ENCODE measurements around the gene UBR4.

The UBR4 gene

DNA sequence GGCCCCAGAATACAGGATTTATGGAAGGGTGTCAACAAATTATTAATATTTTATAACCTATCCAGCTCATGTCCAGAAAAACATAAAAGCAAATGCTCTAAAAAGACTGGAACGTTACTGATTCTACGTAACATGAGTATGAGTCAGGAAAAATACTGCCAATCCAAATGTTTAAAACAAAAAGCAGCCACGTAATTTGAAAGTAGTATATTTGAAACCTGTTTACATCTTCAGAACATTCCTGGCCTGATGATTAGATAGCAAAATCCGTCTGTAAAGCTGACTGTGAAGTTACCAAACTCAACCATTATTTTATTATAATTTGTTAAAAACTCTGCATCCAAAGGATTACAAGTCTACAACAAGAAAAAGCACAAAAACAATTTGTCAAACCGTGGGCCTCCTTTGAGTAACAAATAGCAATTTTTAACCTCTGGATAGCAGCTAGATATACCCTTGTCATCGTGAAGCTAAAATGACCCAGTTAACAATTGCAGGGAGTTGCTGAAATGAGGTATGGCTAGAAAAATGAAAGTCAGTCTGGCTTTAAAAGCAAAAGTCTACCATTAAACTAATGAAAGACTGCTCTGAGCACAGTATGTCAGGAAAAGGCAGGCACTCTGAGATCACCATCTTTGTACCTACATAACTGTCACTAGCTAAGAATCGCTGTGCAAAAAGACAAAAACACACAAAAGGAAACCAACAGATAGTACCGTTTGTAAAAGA, 1.2 kb downstream of the UBR4 start:
- no peak for DNase-seq
- no peaks in the 10 kb centered on the region for H3K27me3 Mint-ChIP-seq
- peaks cover 74% of the 10 kb centered on the region for H3K4me1 Mint-ChIP-seq (ENCODE audit: low read depth)
- peak overlapping the region; percentile 93 for H3K4me3 Mint-ChIP-seq
- H3K27ac Mint-ChIP-seq, result peak overlapping the region; percentile 98
- peaks cover 76% of the 10 kb centered on the region for H3K36me3 Mint-ChIP-seq (ENCODE audit: low read depth)
- H3K9me3 Mint-ChIP-seq, result no peaks in the 10 kb centered on the region

DNA sequence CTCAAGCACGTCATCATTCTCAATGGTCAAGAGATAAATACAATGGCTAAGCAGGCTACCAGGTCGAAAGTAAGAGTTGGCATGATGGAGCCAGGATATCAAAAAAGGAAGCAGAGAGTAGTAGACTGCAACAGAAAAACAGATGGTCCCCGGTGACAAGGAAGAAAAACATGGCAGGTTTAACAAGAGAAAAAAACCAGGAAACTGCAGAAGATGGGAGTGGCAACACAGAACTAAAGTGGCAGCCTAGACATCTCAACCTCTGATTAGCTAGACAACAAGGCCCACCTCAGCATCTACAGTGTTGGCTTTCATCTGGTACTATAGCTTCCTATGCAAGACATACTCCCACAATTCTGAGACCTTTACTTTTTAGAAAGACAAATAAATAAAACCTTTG, 3.1 kb downstream of the UBR4 start:
- no peak overlapping the region for H3K4me3 Mint-ChIP-seq
- H3K36me3 Mint-ChIP-seq (ENCODE audit: low read depth), result peaks cover 74% of the 10 kb centered on the region

DNA sequence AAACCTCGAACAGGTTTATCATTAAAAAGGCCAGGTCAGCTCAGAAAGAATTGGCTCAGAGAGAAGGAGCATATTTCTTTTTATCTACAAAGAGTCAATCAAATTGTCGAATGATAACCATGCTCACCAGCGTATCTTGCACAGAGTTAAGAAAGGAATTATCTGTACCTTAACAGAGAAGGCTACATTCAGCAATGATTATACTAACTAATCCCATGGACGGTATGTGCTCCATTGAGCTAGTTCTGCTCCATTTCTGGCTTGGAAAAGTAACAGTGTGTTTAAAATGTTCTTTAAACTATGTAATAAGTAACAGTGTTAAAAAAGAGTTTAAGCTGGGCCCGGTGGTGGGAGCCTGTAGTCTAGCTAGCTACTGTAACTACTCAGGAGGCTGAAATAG, 4.2 kb downstream of the UBR4 start:
- peak overlapping the region; percentile 19 for H3K4me3 Mint-ChIP-seq
- peaks cover 71% of the 10 kb centered on the region for H3K4me1 Mint-ChIP-seq (ENCODE audit: low read depth)
- H3K27me3 Mint-ChIP-seq, result no peaks in the 10 kb centered on the region
- no peak for DNase-seq
- peak overlapping the region; percentile 80 for H3K27ac Mint-ChIP-seq
- H3K36me3 Mint-ChIP-seq (ENCODE audit: low read depth), result peaks cover 75% of the 10 kb centered on the region
- no peaks in the 10 kb centered on the region for H3K9me3 Mint-ChIP-seq

More for the DNA sequence above, 3.1 kb downstream of the UBR4 start:
- H3K9me3 Mint-ChIP-seq, result no peaks in the 10 kb centered on the region
- H3K27me3 Mint-ChIP-seq, result no peaks in the 10 kb centered on the region
- H3K4me1 Mint-ChIP-seq (ENCODE audit: low read depth), result peaks cover 72% of the 10 kb centered on the region
- no peak for DNase-seq
- peak overlapping the region; percentile 57 for H3K27ac Mint-ChIP-seq

DNA sequence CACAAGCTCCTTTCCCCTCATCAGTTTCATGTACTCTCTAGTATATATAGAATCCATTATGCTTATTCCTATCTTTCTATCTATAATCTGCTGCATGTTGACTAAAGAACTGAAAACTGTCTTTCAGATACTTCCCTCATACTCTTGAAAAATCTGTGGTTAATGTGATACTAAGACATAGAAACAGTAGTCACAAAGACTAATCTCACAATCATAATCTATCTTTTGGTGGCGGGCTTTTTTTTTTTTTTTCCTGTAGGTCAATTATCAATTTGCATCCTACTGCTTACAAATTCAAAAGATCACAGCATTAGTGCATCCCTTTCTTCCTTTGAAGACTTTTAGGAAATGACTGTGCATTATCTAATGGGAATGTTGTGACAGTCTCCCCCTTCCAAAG, 4.7 kb downstream of the UBR4 start:
- no peaks in the 10 kb centered on the region for H3K27me3 Mint-ChIP-seq
- H3K4me3 Mint-ChIP-seq, result peak overlapping the region; percentile 19
- DNase-seq, result no peak
- H3K9me3 Mint-ChIP-seq, result no peaks in the 10 kb centered on the region
- peaks cover 74% of the 10 kb centered on the region for H3K36me3 Mint-ChIP-seq (ENCODE audit: low read depth)
- peaks cover 70% of the 10 kb centered on the region for H3K4me1 Mint-ChIP-seq (ENCODE audit: low read depth)
- peak overlapping the region; percentile 80 for H3K27ac Mint-ChIP-seq

DNA sequence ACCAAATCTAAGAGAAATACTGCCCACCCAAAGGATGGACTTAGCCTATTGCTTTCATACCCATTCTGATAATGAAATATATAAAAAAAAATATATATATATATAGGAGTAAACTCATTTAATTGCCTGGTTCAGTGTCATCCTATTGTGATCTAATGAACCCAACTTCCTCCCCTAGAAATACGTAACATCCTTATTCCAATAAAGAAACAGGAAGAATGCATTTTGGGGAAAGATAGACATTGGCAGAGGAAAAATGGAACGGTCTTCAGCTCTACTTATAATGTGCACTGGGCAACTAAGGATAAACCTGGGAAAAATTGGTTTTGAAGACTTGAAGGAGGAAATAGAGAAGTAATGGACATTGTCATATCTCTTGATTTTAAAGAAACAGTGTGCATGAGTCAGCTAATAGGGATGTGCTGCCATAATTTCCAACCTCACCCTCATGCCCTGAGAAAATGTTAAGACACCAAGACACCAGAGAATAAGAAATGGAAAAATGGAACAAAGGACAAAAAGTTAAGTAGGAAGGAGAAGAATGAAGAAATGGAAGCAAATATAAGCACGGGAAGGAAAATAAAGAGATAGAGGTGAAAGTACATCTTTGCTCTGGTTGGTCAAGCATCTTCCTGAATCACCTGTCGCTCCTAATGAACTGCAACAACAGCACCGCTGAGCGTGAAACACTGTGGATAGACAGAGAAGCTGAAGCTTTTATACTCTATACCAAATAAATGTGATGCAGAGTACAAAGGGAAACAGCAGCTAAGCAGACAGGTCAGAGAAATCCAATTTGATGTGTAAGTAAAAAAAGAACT, 5.4 kb downstream of the UBR4 start:
- peak overlapping the region; percentile 80 for H3K27ac Mint-ChIP-seq
- DNase-seq, result no peak

DNA sequence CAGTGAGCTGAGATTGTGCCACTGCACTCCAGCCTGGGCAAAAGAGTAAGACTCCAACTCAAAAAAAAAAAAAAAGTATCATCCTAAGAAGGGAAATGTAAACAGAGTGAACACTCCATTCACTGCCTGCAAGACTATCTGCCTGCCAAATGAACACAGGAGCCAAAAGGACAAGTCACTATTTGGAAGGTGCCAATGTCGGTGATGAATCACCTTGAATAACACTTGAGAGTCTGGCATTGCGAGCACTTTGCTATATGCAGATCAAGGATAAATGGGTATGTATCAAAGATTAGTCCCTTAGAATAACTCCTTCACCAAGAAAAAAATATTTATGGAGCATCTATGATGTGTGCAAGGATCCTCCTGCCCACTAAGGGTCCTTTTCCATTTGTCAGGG, 6.6 kb downstream of the UBR4 start:
- H3K4me1 Mint-ChIP-seq (ENCODE audit: low read depth), result peaks cover 66% of the 10 kb centered on the region
- no peak for DNase-seq
- H3K36me3 Mint-ChIP-seq (ENCODE audit: low read depth), result peaks cover 78% of the 10 kb centered on the region
- no peaks in the 10 kb centered on the region for H3K9me3 Mint-ChIP-seq
- H3K4me3 Mint-ChIP-seq, result no peak overlapping the region
- H3K27ac Mint-ChIP-seq, result peak overlapping the region; percentile 33
- H3K27me3 Mint-ChIP-seq, result no peaks in the 10 kb centered on the region

More for the DNA sequence above, 5.4 kb downstream of the UBR4 start:
- Mint-ChIP-seq H3K36me3 (ENCODE audit: low read depth) (peaks cover 77% of the 10 kb centered on the region), H3K4me1 (ENCODE audit: low read depth) (peaks cover 70% of the 10 kb centered on the region), H3K4me3 (no peak overlapping the region), H3K9me3 (no peaks in the 10 kb centered on the region), H3K27me3 (no peaks in the 10 kb centered on the region)

DNA sequence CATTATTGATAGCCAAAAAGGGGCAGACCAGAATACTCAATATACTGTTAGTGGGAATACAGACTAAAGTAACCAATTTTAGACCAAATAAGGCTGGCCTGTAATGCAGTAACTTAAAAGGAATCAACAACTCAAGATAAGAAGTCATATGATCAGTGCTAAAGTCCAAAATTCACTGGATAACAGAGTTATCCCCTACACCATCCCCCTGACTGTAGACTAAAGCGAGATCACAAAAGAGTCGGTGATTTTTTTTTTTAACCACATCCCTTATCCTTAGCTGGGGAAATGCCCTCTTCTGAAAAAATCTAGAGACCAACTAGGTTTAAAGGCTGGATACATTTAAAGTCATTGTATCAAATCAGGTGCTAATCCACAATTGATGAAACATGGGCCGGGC, 7.7 kb downstream of the UBR4 start:
- Mint-ChIP-seq H3K9me3 (no peaks in the 10 kb centered on the region), H3K27ac (peak overlapping the region; percentile 13), H3K4me1 (ENCODE audit: low read depth) (peaks cover 57% of the 10 kb centered on the region), H3K27me3 (no peaks in the 10 kb centered on the region), H3K36me3 (ENCODE audit: low read depth) (peaks cover 79% of the 10 kb centered on the region), H3K4me3 (no peak overlapping the region)
- DNase-seq, result no peak

DNA sequence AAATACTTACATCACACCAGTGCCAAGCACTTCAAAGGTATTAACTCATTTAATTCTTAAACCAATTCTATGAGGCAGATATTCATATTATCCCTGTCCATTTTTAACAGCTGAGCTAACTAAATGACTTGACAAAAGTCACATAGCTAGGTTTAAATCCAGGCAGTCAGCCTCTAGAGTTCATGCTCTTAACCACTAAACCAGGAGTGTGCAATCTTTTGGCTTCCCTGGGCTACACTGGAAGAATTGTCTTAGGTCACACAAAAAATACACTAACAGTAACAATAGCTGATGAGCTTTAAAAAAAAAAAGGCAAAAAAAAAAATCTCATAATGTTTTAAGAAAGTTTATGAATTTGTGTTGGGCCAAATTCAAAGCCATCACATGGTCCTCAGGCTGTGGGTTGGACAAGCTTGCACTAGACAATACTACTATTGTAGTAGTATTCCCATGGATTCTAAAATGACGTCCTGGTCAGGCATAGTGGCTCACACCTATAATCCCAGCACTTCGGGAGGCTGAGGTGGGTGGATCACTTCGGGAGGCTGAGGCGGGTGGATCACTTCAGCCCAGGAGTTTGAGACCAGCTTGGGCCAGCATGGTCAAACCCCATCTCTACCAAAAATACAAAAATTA, 10.0 kb downstream of the UBR4 start:
- H3K36me3 Mint-ChIP-seq (ENCODE audit: low read depth), result peaks cover 91% of the 10 kb centered on the region
- no peak overlapping the region for H3K4me3 Mint-ChIP-seq
- peak overlapping the region; percentile 23 for H3K27ac Mint-ChIP-seq
- peaks cover 37% of the 10 kb centered on the region for H3K4me1 Mint-ChIP-seq (ENCODE audit: low read depth)
- no peak for DNase-seq
- no peaks in the 10 kb centered on the region for H3K9me3 Mint-ChIP-seq
- no peaks in the 10 kb centered on the region for H3K27me3 Mint-ChIP-seq

DNA sequence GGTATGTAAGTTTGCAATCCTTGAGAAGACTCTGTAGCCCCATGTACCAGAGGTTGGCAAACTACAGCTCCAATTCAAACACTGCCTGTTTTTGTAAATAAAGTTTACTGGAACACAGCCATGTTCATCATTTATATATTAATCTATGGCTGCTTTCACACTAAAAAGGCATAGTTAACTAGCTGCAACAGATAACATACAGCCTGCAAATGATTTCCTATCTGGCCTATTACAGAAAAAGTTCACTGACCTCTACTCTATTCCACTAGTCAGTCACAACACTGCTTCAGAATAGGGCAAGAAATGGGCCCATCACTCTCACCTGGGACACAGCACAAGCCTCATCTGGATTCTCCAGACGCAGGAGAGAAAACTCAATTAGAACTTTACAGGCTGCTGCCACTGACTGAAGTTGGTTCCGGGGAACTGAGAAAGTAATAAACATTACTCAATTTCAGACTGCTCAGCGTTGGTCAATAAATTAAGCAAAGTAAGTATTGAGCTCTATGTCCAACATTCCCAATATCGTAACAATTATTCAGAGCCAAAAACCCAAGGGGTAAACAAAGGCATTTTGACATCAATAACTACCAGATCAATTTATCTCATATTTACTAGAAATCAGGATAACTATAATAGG, 10.6 kb downstream of the UBR4 start:
- no peak overlapping the region for H3K27ac Mint-ChIP-seq
- no peak overlapping the region for H3K4me3 Mint-ChIP-seq
- peaks cover 30% of the 10 kb centered on the region for H3K4me1 Mint-ChIP-seq (ENCODE audit: low read depth)
- no peaks in the 10 kb centered on the region for H3K27me3 Mint-ChIP-seq
- peaks cover 85% of the 10 kb centered on the region for H3K36me3 Mint-ChIP-seq (ENCODE audit: low read depth)
- no peak for DNase-seq
- no peaks in the 10 kb centered on the region for H3K9me3 Mint-ChIP-seq

DNA sequence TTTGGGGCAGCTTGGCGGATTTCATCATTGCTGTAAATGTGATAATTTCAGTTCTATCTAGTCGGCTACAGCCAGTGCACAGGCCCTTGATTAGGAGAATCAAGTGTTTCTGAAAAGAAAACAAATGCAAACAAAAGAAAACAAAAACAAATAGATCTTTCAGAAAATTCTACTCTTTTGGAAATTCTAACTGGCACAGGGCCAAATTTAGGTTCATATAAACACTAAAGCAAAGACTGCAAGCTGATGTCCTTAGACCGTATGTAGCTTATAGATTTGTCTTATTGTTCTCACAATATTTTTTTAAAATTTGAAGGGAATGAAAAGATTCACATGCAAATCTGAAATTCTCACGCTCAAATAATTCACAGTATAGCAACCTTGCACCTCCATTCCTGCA, 11.2 kb downstream of the UBR4 start:
- Mint-ChIP-seq H3K4me3 (no peak overlapping the region), H3K4me1 (ENCODE audit: low read depth) (peaks cover 25% of the 10 kb centered on the region), H3K27ac (peak overlapping the region; percentile 28), H3K36me3 (ENCODE audit: low read depth) (peaks cover 87% of the 10 kb centered on the region), H3K27me3 (no peaks in the 10 kb centered on the region), H3K9me3 (no peaks in the 10 kb centered on the region)
- DNase-seq, result no peak

DNA sequence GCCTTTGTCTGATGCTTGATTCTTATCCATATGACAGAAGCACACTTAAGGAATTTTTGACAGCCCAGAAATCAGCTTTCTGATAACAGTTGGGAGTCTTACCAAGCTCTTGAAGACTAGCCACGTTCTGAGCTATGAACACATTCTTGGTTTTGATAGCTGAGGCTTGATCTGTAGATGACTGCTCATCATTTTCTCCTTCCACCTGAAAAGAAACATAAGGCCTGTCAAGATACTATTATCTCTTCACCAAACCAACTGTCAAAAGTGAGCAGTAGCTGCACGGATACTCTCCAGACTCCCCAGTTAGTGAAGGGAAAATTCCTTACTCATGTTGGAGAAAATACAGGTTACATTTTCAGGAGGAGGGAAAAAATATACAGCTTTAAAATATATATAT, 12.2 kb downstream of the UBR4 start:
- no peaks in the 10 kb centered on the region for H3K27me3 Mint-ChIP-seq
- no peaks in the 10 kb centered on the region for H3K9me3 Mint-ChIP-seq
- peaks cover 89% of the 10 kb centered on the region for H3K36me3 Mint-ChIP-seq (ENCODE audit: low read depth)
- H3K4me3 Mint-ChIP-seq, result no peak overlapping the region
- no peak for DNase-seq
- no peak overlapping the region for H3K27ac Mint-ChIP-seq
- peaks cover 22% of the 10 kb centered on the region for H3K4me1 Mint-ChIP-seq (ENCODE audit: low read depth)

DNA sequence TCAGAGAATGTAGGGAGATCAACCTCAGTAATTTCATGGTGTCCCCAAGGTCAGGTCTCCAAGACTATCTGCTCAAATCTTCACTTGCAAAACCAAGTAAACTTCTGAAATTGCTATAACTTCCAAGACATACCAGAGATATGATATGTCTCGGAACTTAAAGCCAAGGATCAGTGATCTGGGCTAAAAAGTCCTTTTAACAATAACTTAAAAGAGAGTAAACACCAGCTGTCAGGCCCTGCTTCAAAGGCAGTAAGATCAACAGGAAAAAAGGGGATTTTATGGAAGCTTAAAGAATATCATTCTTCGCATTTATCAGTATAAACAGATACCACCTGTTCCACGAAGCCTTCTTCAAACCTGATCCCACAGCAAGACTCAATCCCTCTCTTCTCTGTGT, 13.7 kb downstream of the UBR4 start:
- H3K36me3 Mint-ChIP-seq (ENCODE audit: low read depth), result peaks cover 89% of the 10 kb centered on the region
- no peak overlapping the region for H3K27ac Mint-ChIP-seq

DNA sequence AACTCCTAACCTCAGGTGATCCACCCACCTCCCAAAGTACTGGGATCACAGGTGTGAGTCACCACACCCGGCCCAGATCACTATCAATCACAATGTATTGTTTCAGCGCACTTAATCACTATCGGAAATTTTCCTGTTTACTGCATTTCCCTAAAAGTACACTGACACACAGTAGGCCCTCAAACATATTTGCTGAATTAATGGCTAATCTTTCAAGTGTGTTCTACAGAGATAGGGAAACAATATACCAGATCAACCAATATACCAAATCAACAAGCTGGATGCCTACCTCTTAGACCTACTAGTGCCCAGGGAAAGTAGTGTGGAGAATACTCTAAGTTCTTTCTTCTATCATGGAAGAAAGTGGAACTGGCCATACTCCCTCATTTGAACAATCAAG, 17.1 kb downstream of the UBR4 start:
- no peaks in the 10 kb centered on the region for H3K9me3 Mint-ChIP-seq
- H3K27ac Mint-ChIP-seq, result peak overlapping the region; percentile 48
- no peak overlapping the region for H3K4me3 Mint-ChIP-seq
- no peak for DNase-seq
- peaks cover 13% of the 10 kb centered on the region for H3K4me1 Mint-ChIP-seq (ENCODE audit: low read depth)
- H3K27me3 Mint-ChIP-seq, result no peaks in the 10 kb centered on the region
- H3K36me3 Mint-ChIP-seq (ENCODE audit: low read depth), result peaks cover 88% of the 10 kb centered on the region

More for the DNA sequence above, 13.7 kb downstream of the UBR4 start:
- no peak for DNase-seq
- H3K9me3 Mint-ChIP-seq, result no peaks in the 10 kb centered on the region
- H3K27me3 Mint-ChIP-seq, result no peaks in the 10 kb centered on the region
- H3K4me1 Mint-ChIP-seq (ENCODE audit: low read depth), result peaks cover 7% of the 10 kb centered on the region
- no peak overlapping the region for H3K4me3 Mint-ChIP-seq

DNA sequence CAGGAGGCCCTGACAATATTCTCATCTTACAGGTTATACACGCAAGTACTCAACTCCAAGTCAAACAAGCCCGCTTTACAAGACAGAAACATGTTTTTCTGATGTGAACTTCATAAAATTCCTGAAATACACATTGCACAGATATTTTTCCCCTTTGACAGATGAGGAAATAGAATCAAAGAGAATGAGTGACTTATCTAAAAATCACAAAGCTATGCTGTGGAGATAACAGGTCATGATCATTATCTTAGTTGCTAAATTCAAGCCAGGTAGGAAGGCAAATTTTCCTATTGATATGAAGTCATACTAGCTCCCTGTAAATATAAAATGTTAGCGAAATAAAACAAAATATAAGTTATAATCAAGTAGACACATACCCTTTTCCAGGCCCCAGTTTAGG, 18.3 kb downstream of the UBR4 start:
- peak overlapping the region; percentile 7 for H3K27ac Mint-ChIP-seq
- no peaks in the 10 kb centered on the region for H3K9me3 Mint-ChIP-seq
- no peaks in the 10 kb centered on the region for H3K27me3 Mint-ChIP-seq
- peaks cover 21% of the 10 kb centered on the region for H3K4me1 Mint-ChIP-seq (ENCODE audit: low read depth)
- no peak overlapping the region for H3K4me3 Mint-ChIP-seq
- DNase-seq, result no peak
- peaks cover 87% of the 10 kb centered on the region for H3K36me3 Mint-ChIP-seq (ENCODE audit: low read depth)
